Left cardiac atrium (tissue), 4 donors: ENCODE measurements around the gene ZNF319. TPM values are rescaled to one million over a fixed set of nuclear protein-coding genes. Genes with fewer than 3 reads are reported as not detected.

Experiments used
- ATAC-seq, 2 donors: fragments of 200-7000 bp; cut with Tn5 transposase; one replicate each; pipeline ENCODE4 v1.9.1; 2020; ENCODE audit warnings: mild to moderate bottlenecking in 2 of 2, moderate library complexity in 2 of 2
- DNase-seq: peaks from one replicate; pipeline ENCODE4 v3.0.0-alpha.2; 2020
- intact Hi-C, 2 donors: fragments of 100-400 bp; cut with DNase I; formaldehyde crosslinking; loops; one replicate each; pipeline versions ENCODE4 v1.14.1 to v1.15.1; 2022 to 2023
- long read RNA-seq: library from polyadenylated mRNA; unstranded; transcript quantifications from one replicate; pipeline ENCODE4 v2.0.0, GENCODE V29; 2021
- total RNA-seq, 2 donors: library from RNA; stranded (reverse); fragmentation: NEBNext Ultra II Directional; extraction: Animal tissue kit (Norgen Biotek cat#: 25700); gene quantifications; one replicate each; pipeline ENCODE4 v1.2.1, GENCODE V29; 2021
- donor health status: DM: no; HTN: yes; CAD: no.
- donor health status: DM: no; HTN: yes; CAD: no; lungs with severe emphysema.
- donor health status: DM: yes; HTN: yes; CAD: no.
- donor health status: Dilated cardiomyopathy.

ZNF319 gene
- total RNA-seq: 1 to 10 TPM; 5.9 to 8.1 TPM
- long read RNA-seq, partial matches to known transcripts: 0 of 6 reads
- long read RNA-seq, other reads (novel, unspliced or antisense): 6 of 6 reads

DNA sequence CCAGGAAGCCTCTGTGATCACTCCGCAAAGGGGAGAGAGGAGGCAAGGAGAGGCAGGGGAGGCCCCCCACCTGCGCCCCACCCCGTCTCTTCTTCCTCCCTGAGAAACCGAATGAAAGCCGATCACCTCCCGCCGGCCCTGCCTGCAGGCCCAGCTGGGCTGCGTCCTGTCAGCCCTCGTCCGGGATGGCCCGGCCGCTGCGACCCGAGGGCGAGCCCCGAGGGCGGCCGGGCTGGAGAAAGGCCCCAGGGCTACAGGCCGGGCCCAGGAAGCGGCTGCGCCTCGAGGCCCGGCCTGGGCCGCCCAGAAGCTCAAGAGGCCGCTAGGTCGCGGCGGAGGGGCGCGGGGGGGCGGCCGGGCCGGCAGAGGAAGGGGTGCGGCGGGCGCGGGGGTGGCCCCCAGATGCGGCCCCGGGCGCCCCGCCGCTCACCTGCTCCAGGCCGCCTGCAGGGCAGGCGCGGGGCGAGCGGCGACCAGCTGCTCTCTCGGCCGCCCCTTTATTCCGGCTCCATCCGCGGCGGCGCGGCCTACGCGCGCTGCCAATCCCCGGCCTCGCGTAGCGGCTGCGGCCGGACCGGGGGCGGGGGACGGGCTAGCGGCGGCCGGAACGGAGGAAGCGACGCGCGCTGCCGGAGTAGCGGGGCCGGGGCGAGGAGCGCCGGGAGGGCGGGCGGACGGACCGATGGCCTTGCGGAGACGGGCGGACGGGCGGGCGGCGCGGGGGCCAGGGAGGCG, at the start of gene ZNF319:
ZNF319 (minus strand) TSS at position 702 of the 735 bp plus-strand sequence. CDS start 2,407 bp downstream, outside the sequence.
- DNase-seq (peak; percentile 30), ATAC-seq (peak; percentile 1 to 20)
- intact Hi-C loops: loop anchor here (2.0 to 5.0 kb wide), 3 partner anchors 99 to 243 kb away; no protein-coding TSS in a partner anchor

DNA sequence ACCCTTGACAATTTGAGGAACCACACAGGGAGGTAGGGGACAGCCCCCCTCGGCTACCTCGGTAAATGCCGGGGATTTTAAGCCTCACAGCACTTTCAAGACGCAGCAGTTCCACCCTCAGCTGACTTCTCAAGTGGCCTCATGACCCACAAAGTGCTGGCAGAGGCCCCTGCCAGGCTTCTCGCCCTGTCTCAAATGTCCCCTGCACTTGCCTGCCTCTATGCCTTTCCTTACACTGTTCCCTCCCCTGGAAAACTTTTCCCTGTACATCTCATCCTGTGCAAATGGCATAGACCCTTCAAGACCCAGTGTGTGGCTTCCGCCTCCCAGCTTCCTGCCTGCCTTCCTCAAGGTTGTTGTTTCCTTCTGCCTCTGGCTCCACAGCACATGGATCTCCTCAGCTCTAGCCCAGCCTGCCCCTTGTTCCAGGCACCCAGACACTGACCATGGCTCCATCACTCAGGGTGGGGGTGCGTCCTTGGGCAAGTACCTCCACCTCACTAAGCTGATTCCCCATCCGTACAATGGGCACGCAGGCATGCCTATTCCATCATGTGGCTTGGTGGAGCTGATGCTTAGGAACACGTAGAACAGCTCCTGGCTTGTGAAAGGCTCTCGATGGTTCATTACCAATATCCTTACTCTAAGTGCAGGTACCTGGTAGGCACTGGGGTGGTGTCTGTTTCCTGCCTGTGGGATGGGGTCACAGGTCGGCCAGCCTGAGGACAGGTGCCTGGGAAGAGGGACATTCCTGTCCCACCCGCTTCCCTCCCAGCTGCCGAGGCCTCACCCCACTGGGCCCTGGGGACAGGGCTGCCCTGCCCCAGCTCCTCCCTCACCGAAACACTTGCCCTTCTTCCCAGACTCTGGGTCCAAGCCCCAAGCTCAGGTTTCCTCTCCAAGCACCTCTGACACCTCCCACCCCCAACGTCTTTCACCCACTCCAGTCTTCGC, 49.0 kb upstream of the ZNF319 start:
- ATAC-seq (peak in 1 of 2 donors; percentile 6), DNase-seq (no peak)
- intact Hi-C loops: no loop called here

DNA sequence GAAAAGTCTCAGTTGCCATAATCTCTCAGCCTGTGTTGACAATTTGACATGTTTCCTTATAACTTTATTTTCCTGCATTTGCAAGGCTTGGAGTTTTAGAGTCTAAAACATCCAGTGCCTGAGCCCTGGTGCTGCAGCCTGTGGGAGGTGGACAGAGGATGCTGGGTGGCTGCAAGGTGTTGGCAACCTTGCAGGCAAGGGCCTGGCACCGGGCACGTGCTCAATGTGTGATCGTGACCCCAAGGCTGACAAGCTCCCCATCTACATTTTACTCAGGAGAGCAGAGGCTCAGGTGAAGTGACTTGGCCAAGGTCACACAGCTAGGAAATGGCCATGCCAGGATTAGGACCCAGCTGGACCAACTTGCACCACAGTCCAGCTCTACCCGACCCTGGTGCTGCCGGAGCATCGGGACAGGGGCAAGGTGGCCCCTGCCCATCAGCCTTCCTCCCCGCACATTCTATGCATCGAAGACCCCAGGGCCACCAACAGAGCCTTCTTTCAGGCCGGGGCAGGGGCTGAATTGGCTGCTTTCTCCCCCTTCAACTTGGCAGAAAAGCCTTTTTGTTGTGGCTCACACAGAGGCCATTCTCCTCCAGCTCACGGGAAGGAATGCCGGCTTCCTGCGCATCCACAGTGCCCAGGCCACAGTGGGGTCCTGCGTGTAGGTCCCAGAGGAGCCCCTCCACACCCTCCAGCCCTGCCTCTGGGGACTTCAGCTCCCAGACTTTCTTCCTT, 48.2 kb upstream of the ZNF319 start:
- DNase-seq (no peak), ATAC-seq (no peak)
- intact Hi-C loops: no loop called here

DNA sequence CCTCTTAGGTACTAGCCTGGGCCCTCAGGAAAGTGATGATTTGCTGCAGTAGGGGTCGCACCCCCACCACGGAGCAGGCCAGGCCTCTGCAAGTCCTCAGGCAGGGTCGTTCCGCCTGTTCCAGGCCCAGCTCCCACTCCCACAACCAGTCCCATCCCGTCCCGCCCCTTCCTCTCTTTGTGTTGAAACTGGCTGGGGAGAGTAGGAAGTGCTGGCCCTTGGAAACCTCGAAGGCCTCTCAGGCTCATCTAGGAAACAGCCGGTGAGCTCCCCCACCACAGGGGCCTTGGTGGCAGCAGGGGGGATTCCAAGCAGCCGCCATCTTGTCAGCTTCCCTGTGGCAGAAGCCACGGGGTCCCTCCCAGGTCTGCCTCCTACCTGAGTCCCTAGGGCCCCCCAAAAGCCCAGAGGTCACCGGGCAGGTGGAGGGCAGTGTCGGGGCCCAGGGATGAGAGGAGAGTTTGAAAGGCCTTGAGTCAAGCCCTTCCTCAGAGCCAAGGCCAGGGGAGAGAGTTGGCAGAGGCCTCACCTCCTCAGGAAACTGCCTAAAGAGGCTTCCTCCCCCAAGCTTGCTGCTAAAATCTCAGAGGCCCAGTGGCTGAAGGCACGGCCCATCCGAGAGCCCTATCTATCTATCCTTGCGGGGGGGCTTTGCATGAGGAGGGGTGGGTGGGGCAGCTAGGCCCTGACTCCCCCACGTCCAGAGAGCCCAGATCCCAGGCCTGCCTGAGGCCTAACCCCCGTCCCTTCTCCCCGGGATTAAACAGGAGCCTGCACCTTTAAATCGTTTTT, 47.3 kb upstream of the ZNF319 start:
- ATAC-seq (peak; percentile 21 to 48), DNase-seq (no peak)
- intact Hi-C loops: no loop called here

DNA sequence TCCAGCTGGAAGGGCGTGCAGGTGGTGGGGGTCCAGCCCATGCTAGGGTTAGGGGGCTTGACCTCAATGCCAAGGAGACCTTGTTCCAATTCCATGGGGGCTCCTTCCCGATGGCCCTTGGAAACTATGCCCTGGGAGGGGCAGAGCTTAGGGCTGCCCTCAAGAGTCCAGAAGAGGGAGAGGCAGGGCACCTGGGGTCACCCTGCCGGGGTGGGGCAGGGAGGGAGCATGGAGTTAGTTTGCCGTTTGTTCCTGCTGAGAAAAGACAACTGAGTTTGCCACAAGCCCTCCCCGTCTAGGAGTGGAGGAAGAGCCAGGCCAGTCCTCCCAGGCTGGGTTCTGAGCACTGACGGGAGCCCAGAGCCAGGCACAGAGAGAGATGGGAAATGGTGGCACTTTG, 46.5 kb upstream of the ZNF319 start:
- intact Hi-C loops: no loop called here
- DNase-seq (no peak), ATAC-seq (peak in 1 of 2 donors; percentile 5)

DNA sequence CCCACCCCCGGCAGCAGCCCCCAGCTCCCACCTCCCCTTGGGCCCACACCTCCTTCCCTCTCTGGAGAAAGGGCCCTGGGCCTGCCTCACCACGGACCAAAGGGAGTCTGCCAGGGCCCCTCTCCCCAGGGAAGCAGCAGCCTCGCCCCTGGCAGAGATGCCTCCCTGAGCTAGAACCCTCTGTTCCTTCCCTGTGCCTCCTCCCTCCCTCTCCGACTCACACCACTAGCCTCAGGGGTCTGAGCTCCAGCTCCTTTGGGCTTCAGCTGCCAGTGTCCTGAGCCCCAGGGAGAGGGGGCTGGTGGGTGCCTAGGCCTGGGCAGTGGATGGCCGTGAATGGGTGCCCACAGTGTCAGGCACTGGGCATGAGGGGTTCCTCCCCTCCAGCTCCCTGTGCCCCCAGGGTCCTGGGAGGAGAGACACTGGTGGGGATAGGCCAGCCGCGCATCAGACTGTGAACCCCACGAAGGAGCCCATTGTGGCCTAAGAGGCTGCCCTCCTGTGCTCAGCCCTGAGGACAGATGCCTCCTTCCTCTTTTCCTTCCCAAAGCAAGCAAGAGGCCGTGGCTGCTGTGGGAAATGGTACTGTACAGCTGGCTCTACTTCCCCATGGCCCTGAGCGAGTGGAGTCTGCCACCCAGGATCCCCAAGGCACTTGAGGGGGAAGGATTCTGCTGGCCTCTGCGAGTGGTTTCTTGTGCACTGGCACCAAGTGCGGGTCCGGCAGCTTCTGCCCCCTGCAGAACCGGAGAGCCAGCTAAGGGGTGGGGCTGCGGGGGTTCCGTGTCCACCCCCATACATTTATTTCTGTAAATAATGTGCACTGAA, 45.8 kb upstream of the ZNF319 start:
- no peak for ATAC-seq
- DNase-seq: no peak
- intact Hi-C loops: no loop called here

DNA sequence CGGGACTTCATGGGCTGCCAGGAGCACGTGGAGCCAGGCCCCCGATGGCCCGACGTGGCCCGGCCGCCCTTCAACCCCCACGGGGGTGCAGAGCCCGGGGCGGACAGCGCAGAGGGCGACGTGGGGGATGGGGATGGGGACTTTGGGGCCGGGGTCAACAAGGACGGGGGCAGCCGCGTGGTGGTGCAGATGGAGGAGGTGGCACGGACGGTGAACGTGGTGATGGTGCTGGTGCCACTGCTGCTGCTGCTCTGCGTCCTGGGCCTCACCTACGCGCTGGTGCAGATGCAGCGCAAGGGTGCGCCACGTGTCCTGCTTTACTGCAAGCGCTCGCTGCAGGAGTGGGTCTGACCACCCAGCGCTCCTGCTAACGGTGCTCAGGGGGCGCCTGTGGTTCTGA, 44.6 kb upstream of the ZNF319 start:
- DNase-seq: no peak
- no peak for ATAC-seq
- intact Hi-C loops: no loop called here

DNA sequence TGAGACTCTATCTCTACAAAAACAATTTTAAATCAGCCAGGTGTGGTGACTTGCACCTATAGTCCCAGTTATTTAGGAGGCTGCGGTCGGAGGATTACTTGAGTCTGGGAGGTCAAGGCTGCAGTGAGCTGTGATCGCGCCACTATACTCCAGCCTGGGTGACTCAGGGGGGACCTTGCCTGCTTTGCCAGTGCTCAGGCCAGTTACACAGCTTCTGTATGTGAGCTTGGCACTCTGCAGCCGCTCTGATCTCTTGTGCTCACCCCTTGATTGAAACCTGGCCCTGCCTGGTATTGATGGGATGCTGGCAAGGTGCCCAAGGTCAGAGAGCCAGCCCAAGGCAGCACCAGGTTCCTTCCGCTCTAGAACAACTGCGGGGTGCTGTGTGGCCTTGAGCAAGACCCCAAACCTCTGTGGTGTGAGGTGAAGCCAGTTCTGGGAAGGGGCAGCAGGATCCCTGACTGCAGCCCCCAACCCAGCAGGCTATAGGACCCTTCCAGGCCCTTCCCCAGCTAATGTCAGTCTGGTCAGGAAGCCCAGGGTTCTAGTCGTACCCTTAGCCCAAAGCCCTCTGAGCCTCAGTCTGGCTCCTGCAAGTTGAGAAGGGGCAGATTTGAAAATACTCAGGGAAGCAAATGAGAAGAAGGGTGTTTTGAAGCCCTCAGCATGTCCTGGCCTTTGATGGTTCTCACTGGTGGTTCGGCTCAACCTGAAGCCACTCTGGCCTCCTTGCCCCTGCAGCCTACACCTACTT, 44.0 kb upstream of the ZNF319 start:
- ATAC-seq (no peak), DNase-seq (no peak)
- intact Hi-C loops: no loop called here

DNA sequence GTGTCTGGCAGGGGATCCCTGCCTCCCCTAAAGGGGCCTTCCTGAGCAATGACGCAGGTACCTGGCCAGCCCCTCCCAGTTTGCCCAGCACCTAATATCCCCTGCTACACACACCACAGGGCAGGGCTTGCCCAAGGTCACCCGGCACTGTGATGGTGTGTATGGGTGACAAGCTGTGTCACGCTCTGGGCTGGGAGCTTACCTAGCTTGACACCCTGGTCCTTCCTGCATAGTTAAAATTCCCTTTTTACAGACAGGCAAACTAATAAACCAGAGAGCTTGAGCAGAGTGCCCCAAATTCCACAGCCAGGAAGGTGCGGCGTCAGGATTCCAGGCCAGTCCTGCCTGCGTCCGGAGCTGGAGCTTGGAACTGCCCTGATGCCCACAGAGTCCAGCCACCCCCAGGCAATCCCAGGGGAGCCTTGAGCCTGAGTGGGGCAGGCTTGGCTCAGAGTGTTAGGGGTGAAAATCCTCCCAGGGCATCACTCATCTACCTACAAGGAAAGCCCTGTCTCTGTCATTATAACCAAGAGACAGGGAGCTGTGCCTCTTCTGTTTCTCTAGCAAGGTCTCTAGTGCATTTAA, 43.2 kb upstream of the ZNF319 start:
- DNase-seq (no peak), ATAC-seq (no peak)
- intact Hi-C loops: no loop called here

DNA sequence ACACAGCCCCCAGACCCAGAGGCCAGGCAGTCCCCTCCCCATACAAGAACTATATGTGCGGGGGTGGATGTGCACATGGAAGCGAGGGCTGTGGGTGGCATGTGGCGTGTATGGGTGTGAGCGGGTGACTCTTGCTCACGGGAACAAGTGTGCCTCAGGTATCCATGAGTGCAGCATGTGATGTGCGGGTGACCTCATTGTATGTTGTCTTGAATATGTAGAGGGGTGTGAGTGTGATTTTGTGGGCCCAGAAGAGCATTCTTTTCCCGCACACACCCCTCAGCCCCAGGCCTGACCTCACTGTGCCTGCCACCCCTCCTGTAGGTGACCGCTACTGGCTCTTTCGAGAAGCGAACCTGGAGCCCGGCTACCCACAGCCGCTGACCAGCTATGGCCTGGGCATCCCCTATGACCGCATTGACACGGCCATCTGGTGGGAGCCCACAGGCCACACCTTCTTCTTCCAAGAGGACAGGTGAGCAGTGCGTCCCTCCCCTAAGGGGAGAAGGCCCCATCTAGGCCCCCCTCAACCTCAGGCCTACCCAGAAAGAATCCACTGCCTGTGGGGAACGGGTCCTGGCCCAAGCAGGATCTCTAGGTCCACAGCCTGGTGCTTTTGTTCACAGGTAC, 42.5 kb upstream of the ZNF319 start:
- intact Hi-C loops: no loop called here
- ATAC-seq (no peak), DNase-seq (no peak)

DNA sequence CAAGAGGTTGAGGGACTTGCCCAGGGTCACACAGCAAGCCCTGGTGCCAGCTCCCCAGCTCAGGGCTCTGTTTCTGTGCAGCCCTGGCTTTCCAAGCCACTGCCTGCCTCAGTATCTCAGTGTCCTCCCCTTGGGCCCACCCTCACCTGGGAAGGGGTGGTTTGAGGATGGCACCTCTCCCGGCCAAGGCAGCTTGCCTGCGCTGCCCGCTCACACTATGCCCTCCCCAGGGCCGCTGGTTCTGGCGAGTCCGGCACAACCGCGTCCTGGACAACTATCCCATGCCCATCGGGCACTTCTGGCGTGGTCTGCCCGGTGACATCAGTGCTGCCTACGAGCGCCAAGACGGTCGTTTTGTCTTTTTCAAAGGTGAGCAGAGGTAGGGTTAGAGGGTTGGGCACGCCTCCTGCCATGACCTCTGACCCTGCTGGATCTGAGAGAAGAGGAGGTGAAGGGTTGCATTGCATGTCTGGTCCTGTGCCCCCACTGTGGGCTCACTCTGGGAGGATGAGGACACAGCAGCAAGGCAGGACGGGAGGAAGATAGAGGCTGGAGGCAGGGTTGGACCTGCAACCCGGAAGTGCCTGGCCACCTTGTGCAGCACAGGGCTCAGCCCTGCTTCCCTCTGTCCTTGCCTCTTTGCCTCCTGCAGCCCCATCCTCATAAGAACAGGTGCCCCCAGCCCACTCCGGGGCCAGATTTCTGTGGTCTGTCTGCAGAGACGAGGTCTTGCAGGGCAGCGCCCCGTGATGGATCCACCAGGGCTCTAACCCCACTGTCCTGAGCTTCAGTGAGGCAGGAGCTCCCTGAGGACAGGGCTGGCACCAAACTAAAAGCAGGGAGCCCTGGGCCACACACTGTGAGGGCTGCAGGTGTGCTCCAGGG, 41.8 kb upstream of the ZNF319 start:
- no peak for ATAC-seq
- no peak for DNase-seq
- intact Hi-C loops: no loop called here

DNA sequence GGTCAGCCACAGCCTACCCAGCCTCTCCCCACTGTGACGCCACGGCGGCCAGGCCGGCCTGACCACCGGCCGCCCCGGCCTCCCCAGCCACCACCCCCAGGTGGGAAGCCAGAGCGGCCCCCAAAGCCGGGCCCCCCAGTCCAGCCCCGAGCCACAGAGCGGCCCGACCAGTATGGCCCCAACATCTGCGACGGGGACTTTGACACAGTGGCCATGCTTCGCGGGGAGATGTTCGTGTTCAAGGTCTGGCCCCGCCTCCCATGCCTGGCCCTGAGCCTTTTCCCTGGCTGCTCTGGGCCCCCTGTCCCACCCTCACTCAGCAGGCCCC, 41.1 kb upstream of the ZNF319 start:
- intact Hi-C loops: no loop called here
- no peak for ATAC-seq
- DNase-seq: no peak

DNA sequence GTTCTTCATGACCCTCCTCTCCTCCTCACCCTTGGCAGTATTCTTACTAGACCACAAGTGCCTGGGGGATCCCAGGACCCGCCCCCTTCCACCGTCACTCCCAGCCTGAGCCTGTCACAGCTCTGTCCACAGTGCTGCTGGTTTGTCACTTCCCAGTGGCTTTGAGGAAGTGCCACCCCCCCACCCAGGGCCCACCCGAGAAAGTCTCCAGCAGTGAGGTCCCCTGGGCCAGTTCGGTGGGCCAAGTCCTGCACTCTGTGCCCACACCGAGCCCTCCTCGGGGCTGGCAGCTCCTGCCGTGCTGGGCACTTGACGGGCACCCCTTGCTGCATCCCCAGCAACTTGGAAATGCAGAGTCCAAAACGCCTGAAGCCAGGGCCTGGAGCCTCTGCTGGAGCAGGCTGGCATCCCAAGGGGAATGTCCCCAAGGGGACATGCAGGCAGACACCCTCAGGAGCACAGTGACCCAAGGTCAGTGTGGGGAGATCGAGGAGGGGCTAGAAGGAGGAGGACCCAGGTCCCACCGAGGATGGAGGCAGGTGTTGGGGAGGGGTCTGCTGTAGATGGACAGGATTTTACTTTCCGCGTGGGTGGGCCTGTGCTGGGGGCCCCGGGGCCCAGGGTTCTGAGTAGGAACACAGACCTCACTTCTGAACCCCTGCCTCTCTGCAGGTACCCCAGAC, 40.6 kb upstream of the ZNF319 start:
- intact Hi-C loops: no loop called here
- ATAC-seq (no peak), DNase-seq (no peak)

DNA sequence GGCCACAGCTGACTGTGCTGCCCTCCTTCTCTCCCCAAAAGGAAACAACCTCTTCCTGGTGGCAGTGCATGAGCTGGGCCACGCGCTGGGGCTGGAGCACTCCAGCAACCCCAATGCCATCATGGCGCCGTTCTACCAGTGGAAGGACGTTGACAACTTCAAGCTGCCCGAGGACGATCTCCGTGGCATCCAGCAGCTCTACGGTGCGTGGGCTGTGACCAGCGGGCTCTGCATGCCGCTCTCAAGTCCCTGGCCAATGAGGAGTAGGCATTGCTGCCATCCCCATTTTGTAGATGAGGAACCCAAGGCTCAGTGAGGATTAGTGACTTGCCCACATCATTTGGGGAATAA, 40.0 kb upstream of the ZNF319 start:
- intact Hi-C loops: no loop called here
- DNase-seq (no peak), ATAC-seq (no peak)

DNA sequence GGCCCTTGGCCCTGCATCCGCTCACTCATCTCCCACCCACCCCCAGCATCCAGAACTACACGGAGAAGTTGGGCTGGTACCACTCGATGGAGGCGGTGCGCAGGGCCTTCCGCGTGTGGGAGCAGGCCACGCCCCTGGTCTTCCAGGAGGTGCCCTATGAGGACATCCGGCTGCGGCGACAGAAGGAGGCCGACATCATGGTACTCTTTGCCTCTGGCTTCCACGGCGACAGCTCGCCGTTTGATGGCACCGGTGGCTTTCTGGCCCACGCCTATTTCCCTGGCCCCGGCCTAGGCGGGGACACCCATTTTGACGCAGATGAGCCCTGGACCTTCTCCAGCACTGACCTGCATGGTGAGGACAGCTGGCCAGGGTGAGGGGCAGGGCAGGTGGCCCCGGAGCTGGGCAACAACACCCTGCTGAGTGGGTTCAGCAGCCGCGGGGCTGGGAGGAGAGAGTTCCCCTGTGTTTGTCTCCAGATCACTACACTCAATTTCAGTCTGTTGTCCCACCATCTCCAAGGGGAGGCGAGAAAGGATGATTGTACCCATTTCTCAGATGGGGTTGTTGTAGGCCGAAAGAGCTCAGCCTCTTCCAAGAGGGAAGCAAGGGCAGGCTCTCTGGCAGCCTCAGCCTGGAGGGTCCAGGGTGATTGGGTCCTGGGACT, 39.5 kb upstream of the ZNF319 start:
- no peak for DNase-seq

More for the DNA sequence above, 39.5 kb upstream of the ZNF319 start:
- ATAC-seq: no peak
- intact Hi-C loops: no loop called here
